NT2/D1 (cell line): ENCODE data around the gene ERC2.

Source experiments
- SUZ12 ChIP-seq: IDR thresholded peaks from 2 replicates; pipeline ENCODE4 v1.6.1; 2011; ENCODE audit not compliant: insufficient read length, insufficient read depth; ENCODE audit errors: extremely low read depth
- YY1 ChIP-seq: IDR thresholded peaks from 2 replicates; pipeline ENCODE4 v1.6.1; 2011; ENCODE audit not compliant: insufficient read length, insufficient read depth
- ZNF274 ChIP-seq: IDR thresholded peaks from 2 replicates; pipeline ENCODE4 v1.6.1; 2011; ENCODE audit warnings: mild to moderate bottlenecking, low read depth, low read length

- TF ChIP-seq YY1 (peak; percentile 58), ZNF274 (no peak), SUZ12 (no peak)
Measured at GRCh38 chr3:56123487-56123886, 344.8 kb downstream of the ERC2 start.
